Parathyroid adenoma (tissue), 2 donors: Measurements from ENCODE around the gene ZNF593.

Experiments used
- H2AFZ ChIP-seq: fragments of 300-600 bp; sonication (generic); one replicate; pipeline ENCODE4 v1.7.0; 2017; ENCODE audit warnings: antibody characterized with exemption, mild to moderate bottlenecking
- H3K27ac ChIP-seq: fragments of 300-600 bp; sonication (generic); one replicate; pipeline ENCODE4 v1.7.0; 2017
- H3K27me3 ChIP-seq: fragments of 300-600 bp; sonication (generic); one replicate; pipeline ENCODE4 v1.7.0; 2017; ENCODE audit warnings: low read length; ENCODE audit not compliant: control insufficient read depth, insufficient read depth
- H3K36me3 ChIP-seq: fragments of 300-600 bp; sonication (generic); one replicate; pipeline ENCODE4 v1.7.0; 2017; ENCODE audit warnings: low read length; ENCODE audit not compliant: control insufficient read depth, insufficient read depth
- H3K4me1 ChIP-seq: fragments of 300-600 bp; sonication (generic); one replicate; pipeline ENCODE4 v1.7.0; 2017; ENCODE audit warnings: control low read depth
- H3K4me2 ChIP-seq: fragments of 300-600 bp; sonication (generic); one replicate; pipeline ENCODE4 v1.7.0; 2017; ENCODE audit warnings: low read length
- H3K4me3 ChIP-seq: fragments of 300-600 bp; sonication (generic); one replicate; pipeline ENCODE4 v1.7.0; 2017; ENCODE audit warnings: low read depth, low read length
- H3K79me2 ChIP-seq: fragments of 300-600 bp; sonication (generic); one replicate; pipeline ENCODE4 v1.7.0; 2017; ENCODE audit warnings: control low read depth
- H3K9ac ChIP-seq: fragments of 300-600 bp; sonication (generic); one replicate; pipeline ENCODE4 v1.7.0; 2017; ENCODE audit warnings: mild to moderate bottlenecking
- H3K9me3 ChIP-seq: fragments of 300-600 bp; sonication (generic); one replicate; pipeline ENCODE4 v1.7.0; 2017; ENCODE audit warnings: low read length; ENCODE audit not compliant: control insufficient read depth
- TF ChIP-seq, protein P1 (sequence below): fragments of 300-600 bp; sonication (generic); IDR thresholded peaks from one replicate; pipeline ENCODE4 v1.7.0; 2017; ENCODE audit warnings: antibody characterized with exemption, mild to moderate bottlenecking
- donor health status: primary hyperparathyroidism.

ZNF593 gene

DNA sequence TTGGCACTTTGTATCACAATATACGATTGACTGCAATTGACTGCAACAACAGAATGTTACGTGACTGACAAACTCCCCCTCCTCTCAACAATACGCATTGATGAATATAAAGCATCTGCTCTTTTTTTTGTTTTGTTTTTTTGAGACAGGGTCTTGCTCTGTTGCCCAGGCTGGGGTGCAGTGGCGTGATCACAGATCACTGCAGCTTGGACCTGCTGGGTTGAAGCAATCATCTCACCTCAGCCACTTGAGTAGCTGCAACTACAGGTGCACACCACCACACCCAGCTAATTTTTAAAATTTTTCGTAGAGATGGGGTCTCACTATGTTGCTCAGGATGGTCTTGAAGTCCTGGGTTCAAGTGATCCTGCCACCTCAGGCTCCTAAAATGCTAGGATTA lies 43.0 kb downstream of the ZNF593 start:
- no peak overlapping the region for H3K27ac ChIP-seq
- H2AFZ ChIP-seq = no peak overlapping the region
- no peaks in the 10 kb centered on the region for H3K4me1 ChIP-seq
- TF ChIP-seq, protein P1, sequence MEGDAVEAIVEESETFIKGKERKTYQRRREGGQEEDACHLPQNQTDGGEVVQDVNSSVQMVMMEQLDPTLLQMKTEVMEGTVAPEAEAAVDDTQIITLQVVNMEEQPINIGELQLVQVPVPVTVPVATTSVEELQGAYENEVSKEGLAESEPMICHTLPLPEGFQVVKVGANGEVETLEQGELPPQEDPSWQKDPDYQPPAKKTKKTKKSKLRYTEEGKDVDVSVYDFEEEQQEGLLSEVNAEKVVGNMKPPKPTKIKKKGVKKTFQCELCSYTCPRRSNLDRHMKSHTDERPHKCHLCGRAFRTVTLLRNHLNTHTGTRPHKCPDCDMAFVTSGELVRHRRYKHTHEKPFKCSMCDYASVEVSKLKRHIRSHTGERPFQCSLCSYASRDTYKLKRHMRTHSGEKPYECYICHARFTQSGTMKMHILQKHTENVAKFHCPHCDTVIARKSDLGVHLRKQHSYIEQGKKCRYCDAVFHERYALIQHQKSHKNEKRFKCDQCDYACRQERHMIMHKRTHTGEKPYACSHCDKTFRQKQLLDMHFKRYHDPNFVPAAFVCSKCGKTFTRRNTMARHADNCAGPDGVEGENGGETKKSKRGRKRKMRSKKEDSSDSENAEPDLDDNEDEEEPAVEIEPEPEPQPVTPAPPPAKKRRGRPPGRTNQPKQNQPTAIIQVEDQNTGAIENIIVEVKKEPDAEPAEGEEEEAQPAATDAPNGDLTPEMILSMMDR = no peak
- H3K9me3 ChIP-seq = no peaks in the 10 kb centered on the region
- H3K4me2 ChIP-seq = no peak overlapping the region
- no peaks in the 10 kb centered on the region for H3K79me2 ChIP-seq
- no peak overlapping the region for H3K9ac ChIP-seq
- H3K36me3 ChIP-seq = no peaks in the 10 kb centered on the region
- no peaks in the 10 kb centered on the region for H3K27me3 ChIP-seq
- no peak overlapping the region for H3K4me3 ChIP-seq

DNA sequence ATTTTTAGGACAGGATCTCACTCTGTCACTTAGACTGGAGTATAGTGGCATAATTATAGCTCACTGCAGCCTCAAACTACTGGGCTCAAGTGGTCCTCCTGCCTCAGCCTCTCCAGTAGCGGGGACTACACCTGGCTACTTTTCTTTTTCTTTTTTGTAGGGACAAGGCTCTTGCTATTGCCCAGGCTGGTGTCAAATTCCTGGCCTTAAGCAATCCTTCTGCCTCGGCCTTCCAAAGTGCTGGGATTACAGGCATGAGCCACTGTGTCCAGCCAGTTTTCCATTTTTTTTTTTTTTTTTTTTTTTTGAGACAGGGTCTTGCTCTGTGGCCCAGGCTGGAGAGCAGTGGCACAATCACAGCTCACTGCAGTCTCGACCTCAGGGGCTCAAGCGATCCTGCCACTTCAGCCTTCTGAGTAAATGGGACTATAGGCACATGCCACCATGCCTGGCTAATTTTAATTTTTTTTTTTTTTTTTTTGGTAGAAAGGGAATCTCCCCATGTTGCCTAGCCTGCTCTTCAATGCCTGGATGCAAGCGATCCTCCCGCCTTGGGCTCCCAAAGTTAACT lies 43.7 kb downstream of the ZNF593 start:
- H3K27ac ChIP-seq = no peak overlapping the region
- H3K4me2 ChIP-seq = no peak overlapping the region

GRCh38 chr1:26215246-26215645 lies 45.5 kb downstream of the ZNF593 start:
- no peaks in the 10 kb centered on the region for H3K4me1 ChIP-seq
- H3K79me2 ChIP-seq = no peaks in the 10 kb centered on the region
- no peaks in the 10 kb centered on the region for H3K36me3 ChIP-seq
- peak overlapping the region; percentile 60 for H2AFZ ChIP-seq
- H3K27ac ChIP-seq = no peak overlapping the region
- no peaks in the 10 kb centered on the region for H3K9me3 ChIP-seq
- no peak overlapping the region for H3K4me2 ChIP-seq
- H3K27me3 ChIP-seq = no peaks in the 10 kb centered on the region
- no peak overlapping the region for H3K9ac ChIP-seq
- TF ChIP-seq, protein P1 = no peak
- no peak overlapping the region for H3K4me3 ChIP-seq

More for the DNA sequence above, 43.7 kb downstream of the ZNF593 start:
- H3K4me1 ChIP-seq = no peaks in the 10 kb centered on the region
- H3K9ac ChIP-seq = no peak overlapping the region
- no peaks in the 10 kb centered on the region for H3K9me3 ChIP-seq
- no peak overlapping the region for H3K4me3 ChIP-seq
- no peak overlapping the region for H2AFZ ChIP-seq
- H3K36me3 ChIP-seq = no peaks in the 10 kb centered on the region
- H3K79me2 ChIP-seq = no peaks in the 10 kb centered on the region
- H3K27me3 ChIP-seq = no peaks in the 10 kb centered on the region
- TF ChIP-seq, protein P1 = no peak

DNA sequence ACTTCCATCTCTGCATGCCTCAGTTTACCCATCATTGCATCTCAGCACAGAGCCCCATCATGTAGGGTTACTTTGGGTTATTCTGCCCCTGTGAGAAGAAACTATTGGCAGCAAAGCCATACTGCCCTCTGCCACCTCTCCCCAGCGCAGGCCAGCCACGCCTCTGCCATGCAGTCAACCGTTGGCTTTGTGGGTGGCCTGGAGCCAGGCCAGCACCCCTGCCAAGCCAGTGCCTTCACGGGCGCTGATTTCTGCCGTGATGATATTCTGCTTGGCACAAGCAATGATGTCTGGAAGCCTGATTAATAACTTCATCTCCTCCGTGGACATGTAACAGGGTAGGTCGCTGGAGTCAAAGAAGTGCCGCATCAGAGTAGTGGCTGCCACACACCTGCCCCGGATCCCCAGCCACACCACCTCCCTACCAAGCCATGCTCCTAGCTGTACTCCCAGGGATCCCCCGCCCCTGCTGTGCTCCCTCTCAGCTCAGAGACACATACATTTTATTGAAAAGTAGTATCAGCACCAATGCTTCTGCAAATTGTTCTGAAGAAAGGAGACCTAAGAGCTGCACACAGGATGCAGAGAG lies 49.3 kb downstream of the ZNF593 start:
- TF ChIP-seq, protein P1 = no peak
- Histone ChIP-seq H3K27me3 (no peaks in the 10 kb centered on the region), H3K9me3 (no peaks in the 10 kb centered on the region)

More for the DNA sequence above, 49.3 kb downstream of the ZNF593 start:
- Histone ChIP-seq H3K4me1 (no peaks in the 10 kb centered on the region), H2AFZ (no peak overlapping the region), H3K27ac (peak overlapping the region; percentile 62), H3K9ac (no peak overlapping the region), H3K36me3 (no peaks in the 10 kb centered on the region), H3K79me2 (no peaks in the 10 kb centered on the region), H3K4me2 (peak overlapping the region; percentile 1), H3K4me3 (no peak overlapping the region)
